OCI-LY3 (cell line): ENCODE data around the gene ZEB1.

Experiments used
- H2AFZ ChIP-seq: fragments of 200-600, 300-600 bp; shearing (Covaris generic); 2 replicates; pipeline ENCODE4 v1.6.0; 2014; ENCODE audit warnings: antibody characterized with exemption, low read depth, low read length
- H3K27ac ChIP-seq: fragments of 200-600, 300-600 bp; sonication (generic); 2 replicates; pipeline ENCODE4 v1.5.1; 2014; ENCODE audit warnings: mild to moderate bottlenecking, low read length, moderate library complexity, mixed read lengths
- H3K27me3 ChIP-seq: fragments of 200-600, 300-600 bp; sonication (generic); 2 replicates; pipeline ENCODE4 v1.6.1; 2014; ENCODE audit warnings: low read depth, low read length, mixed read lengths
- H3K36me3 ChIP-seq: fragments of 200-600, 300-600 bp; sonication (generic); replicated peaks from 2 replicates; pipeline ENCODE3; 2014; ENCODE audit warnings: low read depth, low read length, mixed read lengths
- H3K4me1 ChIP-seq: fragments of 300-600, 200-600 bp; sonication (generic); 2 replicates; pipeline ENCODE4 v1.6.1; 2014; ENCODE audit warnings: low read length, mixed read lengths
- H3K4me2 ChIP-seq: fragments of 200-600, 300-600 bp; sonication (generic); 2 replicates; pipeline ENCODE4 v1.6.1; 2014; ENCODE audit warnings: low read length, mixed read lengths
- H3K4me3 ChIP-seq: fragments of 300-600, 200-600 bp; sonication (generic); 2 replicates; pipeline ENCODE4 v1.5.1; 2014; ENCODE audit warnings: antibody characterized with exemption, mild to moderate bottlenecking, low read length, moderate library complexity
- H3K79me2 ChIP-seq: fragments of 300-600, 200-600 bp; shearing (Covaris generic); 2 replicates; pipeline ENCODE4 v1.6.1; 2014; ENCODE audit warnings: mild to moderate bottlenecking, low read length, mixed read lengths
- H3K9ac ChIP-seq: fragments of 300-600, 200-600 bp; shearing (Covaris generic); 2 replicates; pipeline ENCODE4 v1.6.0; 2014; ENCODE audit warnings: mild to moderate bottlenecking, low read length, moderate library complexity
- H3K9me3 ChIP-seq: fragments of 200-600, 300-600 bp; shearing (Covaris generic); 2 replicates; pipeline ENCODE4 v1.6.1; 2014; ENCODE audit warnings: low read length, mixed read lengths; ENCODE audit not compliant: insufficient read depth
- H4K20me1 ChIP-seq: fragments of 200-600, 300-600 bp; sonication (generic); 2 replicates; pipeline ENCODE4 v1.6.1; 2016; ENCODE audit warnings: low read length, mixed read lengths; ENCODE audit not compliant: insufficient read depth
- CTCF ChIP-seq: fragments of 200-600, 300-600 bp; sonication (generic); IDR thresholded peaks from 2 replicates; pipeline ENCODE4 v1.5.1; 2014; ENCODE audit warnings: antibody characterized with exemption, low read length, low read depth
- EZH2phosphoT487 ChIP-seq: fragments of 200-600 bp; shearing (Covaris generic); IDR thresholded peaks from 2 replicates; pipeline ENCODE4 v1.6.1; 2018; ENCODE audit warnings: antibody characterized with exemption, mixed run types, low read depth

The ZEB1 gene

GRCh38 chr10:31508882-31509281, 189.9 kb downstream of the ZEB1 start:
- Histone ChIP-seq H3K9ac (no peak overlapping the region), H3K27me3 (no peaks in the 10 kb centered on the region), H3K9me3 (peaks cover 14% of the 10 kb centered on the region), H3K27ac (no peak overlapping the region), H2AFZ (no peak overlapping the region), H3K4me2 (no peak overlapping the region), H3K79me2 (peaks cover 8% of the 10 kb centered on the region; the same call in 1 of the 2 replicates), H3K36me3 (peaks cover 60% of the 10 kb centered on the region), H3K4me3 (no peak overlapping the region), H4K20me1 (no peaks in the 10 kb centered on the region), H3K4me1 (no peaks in the 10 kb centered on the region)
- TF ChIP-seq EZH2phosphoT487 = no peak
- TF ChIP-seq CTCF = no peak

- no peaks in the 10 kb centered on the region for H3K4me1 ChIP-seq
- no peak overlapping the region for H2AFZ ChIP-seq
- H3K79me2 ChIP-seq = peaks cover 5% of the 10 kb centered on the region; the same call in 1 of the 2 replicates
- peaks cover 54% of the 10 kb centered on the region for H3K36me3 ChIP-seq
- no peak overlapping the region for H3K27ac ChIP-seq
- peaks cover 14% of the 10 kb centered on the region for H3K9me3 ChIP-seq
- H4K20me1 ChIP-seq = no peaks in the 10 kb centered on the region
- H3K4me2 ChIP-seq = no peak overlapping the region
- no peaks in the 10 kb centered on the region for H3K27me3 ChIP-seq
- no peak overlapping the region for H3K9ac ChIP-seq
- no peak for TF ChIP-seq CTCF
- H3K4me3 ChIP-seq = no peak overlapping the region
Observed at GRCh38 chr10:31509989-31510388, 191.0 kb downstream of the ZEB1 start.

- Histone ChIP-seq H3K4me3 (no peak overlapping the region), H4K20me1 (no peaks in the 10 kb centered on the region), H3K27me3 (no peaks in the 10 kb centered on the region), H3K36me3 (peaks cover 25% of the 10 kb centered on the region), H3K4me1 (no peaks in the 10 kb centered on the region), H3K9me3 (no peaks in the 10 kb centered on the region), H3K27ac (no peak overlapping the region), H3K79me2 (no peaks in the 10 kb centered on the region), H3K4me2 (no peak overlapping the region), H2AFZ (no peak overlapping the region), H3K9ac (no peak overlapping the region)
- TF ChIP-seq CTCF (no peak), EZH2phosphoT487 (no peak)
Observed at GRCh38 chr10:31515116-31515515, 196.1 kb downstream of the ZEB1 start.

GRCh38 chr10:31515819-31516402, 196.9 kb downstream of the ZEB1 start:
- no peaks in the 10 kb centered on the region for H3K27me3 ChIP-seq
- H4K20me1 ChIP-seq = no peaks in the 10 kb centered on the region
- H3K9me3 ChIP-seq = no peaks in the 10 kb centered on the region
- H3K79me2 ChIP-seq = no peaks in the 10 kb centered on the region
- no peak overlapping the region for H2AFZ ChIP-seq
- TF ChIP-seq EZH2phosphoT487 (no peak), CTCF (no peak)
- no peak overlapping the region for H3K27ac ChIP-seq
- no peak overlapping the region for H3K4me2 ChIP-seq
- H3K4me3 ChIP-seq = no peak overlapping the region
- H3K9ac ChIP-seq = no peak overlapping the region
- peaks cover 27% of the 10 kb centered on the region for H3K36me3 ChIP-seq
- H3K4me1 ChIP-seq = no peaks in the 10 kb centered on the region
